H1 (cell line): ENCODE data around the gene FAM210A. TPM values are rescaled to one million over a fixed set of nuclear protein-coding genes. Genes with fewer than 3 reads are reported as not detected.

Source experiments
- CTCF ChIA-PET: fragments of 300-600 bp; sonication (Branson Sonifier 250); formaldehyde crosslinking; loops from one replicate; lab custom pipeline; 2021; ENCODE audit not compliant: partially characterized antibody; lab: Charles Lee
- POLR2A ChIA-PET: fragments of 300-600 bp; sonication (Branson Sonifier 250); formaldehyde crosslinking; loops from one replicate; lab custom pipeline; 2021; ENCODE audit warnings: inconsistent platforms; ENCODE audit not compliant: partially characterized antibody; lab: Charles Lee
- DNase-seq, 2 experiments: peaks; one replicate each; pipeline versions ENCODE4 v3.0.0 to v3.0.0-alpha.2; 2010 to 2022; ENCODE audit warnings: low spot score in 2 of 2, low read depth in 1 of 2, mixed read lengths in 1 of 2
- FAIRE-seq: peaks from 2 replicates; lab custom pipeline; 2011; peaks lifted over from hg19 to GRCh38; lab: Jason Lieb, UNC
- H2AFZ ChIP-seq: 2 replicates; pipeline ENCODE4 v1.8.1; 2012; ENCODE audit warnings: low read length, inconsistent platforms
- H2AK5ac ChIP-seq: 2 replicates; pipeline ENCODE4 v1.6.1; 2013; ENCODE audit warnings: low read depth, low read length
- H2BK120ac ChIP-seq: replicated peaks from 2 replicates; pipeline ENCODE3; 2013; ENCODE audit warnings: low read depth, low read length, inconsistent platforms
- H2BK12ac ChIP-seq: 2 replicates; pipeline ENCODE4 v1.6.1; 2013; ENCODE audit warnings: low read depth, low read length
- H2BK15ac ChIP-seq: 2 replicates; pipeline ENCODE4 v1.6.1; 2013; ENCODE audit warnings: low read length
- H2BK20ac ChIP-seq: 2 replicates; pipeline ENCODE4 v1.6.1; 2013; ENCODE audit warnings: low read length
- H2BK5ac ChIP-seq: 2 replicates; pipeline ENCODE4 v1.6.1; 2013; ENCODE audit warnings: low read depth, low read length
- H3K14ac ChIP-seq: 2 replicates; pipeline ENCODE4 v1.6.1; 2013; ENCODE audit warnings: inconsistent platforms; ENCODE audit not compliant: insufficient read length
- H3K18ac ChIP-seq: 2 replicates; pipeline ENCODE4 v1.6.1; 2013; ENCODE audit warnings: low read length; ENCODE audit errors: extremely low read depth
- H3K23ac ChIP-seq: 2 replicates; pipeline ENCODE4 v1.6.1; 2013; ENCODE audit warnings: inconsistent platforms; ENCODE audit not compliant: insufficient read length
- H3K23me2 ChIP-seq: 2 replicates; pipeline ENCODE4 v1.6.1; 2013; ENCODE audit warnings: low read depth, low read length
- H3K27ac ChIP-seq: 2 replicates; pipeline ENCODE4 v1.6.1; 2011; ENCODE audit warnings: low read depth, low read length, inconsistent platforms
- H3K27me3 ChIP-seq, 4 experiments: replicated peaks in 1 of 4; 1 replicate in 1 of 4; 2 replicates in 3 of 4; pipeline versions ENCODE4 v1.6.1 to v1.8.1; 2011 to 2013; ENCODE audit warnings: low read length in 3 of 4, mild to moderate bottlenecking in 3 of 4, inconsistent platforms in 2 of 4, mixed read lengths in 2 of 4, moderate library complexity in 1 of 4; ENCODE audit not compliant: control insufficient read depth in 3 of 4, insufficient read depth in 3 of 4; ENCODE audit errors: extremely low read depth in 1 of 4
- H3K36me3 ChIP-seq, 4 experiments: 2 replicates each; pipeline versions ENCODE4 v1.6.1 to v1.8.1; 2011 to 2013; ENCODE audit warnings: mild to moderate bottlenecking in 4 of 4, low read length in 3 of 4, moderate library complexity in 2 of 4, control low read depth in 1 of 4, inconsistent platforms in 1 of 4; ENCODE audit not compliant: insufficient read depth in 4 of 4, control insufficient read depth in 2 of 4
- H3K4ac ChIP-seq: replicated peaks from 2 replicates; pipeline ENCODE3; 2013; ENCODE audit warnings: low read length, low read depth, mixed read lengths, inconsistent platforms; ENCODE audit not compliant: insufficient read length
- H3K4me1 ChIP-seq, 4 experiments: replicated peaks in 1 of 4; 1 replicate in 1 of 4; 2 replicates in 3 of 4; pipeline versions ENCODE4 v1.6.1 to v1.8.1; 2011 to 2013; ENCODE audit warnings: low read length in 3 of 4, inconsistent platforms in 2 of 4, mixed read lengths in 1 of 4; ENCODE audit not compliant: insufficient read depth in 4 of 4, control insufficient read depth in 3 of 4
- H3K4me2 ChIP-seq, 2 experiments: 2 replicates each; pipeline versions ENCODE4 v1.6.1 to v1.8.1; 2011 to 2013; ENCODE audit warnings: low read depth in 2 of 2, low read length in 2 of 2, control low read depth in 1 of 2, inconsistent platforms in 1 of 2, mild to moderate bottlenecking in 1 of 2; ENCODE audit not compliant: insufficient read depth in 1 of 2
- H3K4me3 ChIP-seq, 4 experiments: fragments of 200-600, 300-600 bp in 1 of 4; sonication (generic), shearing (Covaris generic), sonication (Bioruptor Twin) in 1 of 4; 2 replicates each; pipeline versions ENCODE4 v1.5.1 to v1.8.1; 2011 to 2016; ENCODE audit warnings: low read length in 4 of 4, low read depth in 3 of 4, control low read depth in 2 of 4, inconsistent platforms in 2 of 4, mild to moderate bottlenecking in 2 of 4, mixed read lengths in 1 of 4, moderate library complexity in 1 of 4; ENCODE audit not compliant: insufficient read depth in 2 of 4; ENCODE audit errors: extremely low read depth in 1 of 4
- H3K56ac ChIP-seq: replicated peaks from 2 replicates; pipeline ENCODE3; 2013; ENCODE audit warnings: low read depth, mild to moderate bottlenecking, mixed read lengths, low read length, inconsistent platforms; ENCODE audit not compliant: insufficient read length
- H3K79me1 ChIP-seq: 2 replicates; pipeline ENCODE4 v1.6.1; 2013; ENCODE audit warnings: low read depth, low read length, control low read depth
- H3K79me2 ChIP-seq, 2 experiments: 2 replicates each; pipeline versions ENCODE4 v1.6.1 to v1.8.1; 2012 to 2013; ENCODE audit warnings: low read length in 2 of 2, mild to moderate bottlenecking in 2 of 2, inconsistent platforms in 1 of 2; ENCODE audit not compliant: insufficient read depth in 2 of 2, control insufficient read depth in 1 of 2
- H3K9ac ChIP-seq, 4 experiments: replicated peaks in 1 of 4; 1 replicate in 1 of 4; 2 replicates in 3 of 4; pipeline versions ENCODE4 v1.6.1 to v1.8.1; 2011 to 2013; ENCODE audit warnings: low read depth in 3 of 4, low read length in 3 of 4, control low read depth in 2 of 4, mild to moderate bottlenecking in 2 of 4, moderate library complexity in 2 of 4, inconsistent platforms in 1 of 4; ENCODE audit errors: extremely low read depth in 1 of 4
- H3K9me3 ChIP-seq, 2 experiments: 2 replicates each; pipeline versions ENCODE4 v1.6.1 to v1.8.1; 2012 to 2013; ENCODE audit warnings: mild to moderate bottlenecking in 2 of 2, moderate library complexity in 2 of 2, control low read depth in 1 of 2, inconsistent platforms in 1 of 2, low read depth in 1 of 2, low read length in 1 of 2, mixed read lengths in 1 of 2; ENCODE audit not compliant: insufficient read depth in 2 of 2
- H4K20me1 ChIP-seq, 2 experiments: replicated peaks in 1 of 2; 2 replicates each; pipeline versions ENCODE3 to v1.8.1; 2011 to 2013; ENCODE audit warnings: inconsistent platforms in 2 of 2, low read length in 2 of 2, mild to moderate bottlenecking in 1 of 2; ENCODE audit not compliant: insufficient read depth in 2 of 2, control insufficient read depth in 1 of 2
- H4K5ac ChIP-seq: 2 replicates; pipeline ENCODE4 v1.6.1; 2013; ENCODE audit warnings: low read length, low read depth, mixed read lengths, inconsistent platforms; ENCODE audit not compliant: insufficient read length
- H4K8ac ChIP-seq: 2 replicates; pipeline ENCODE4 v1.8.0; 2013; ENCODE audit warnings: mild to moderate bottlenecking, moderate library complexity, low read length, inconsistent platforms; ENCODE audit not compliant: insufficient read depth; ENCODE audit errors: extremely low read depth
- H4K91ac ChIP-seq: replicated peaks from 2 replicates; pipeline ENCODE3; 2013; ENCODE audit warnings: low read length, mixed read lengths, inconsistent platforms; ENCODE audit not compliant: insufficient read length
- RXRA ChIP-seq: IDR thresholded peaks from 2 replicates; pipeline ENCODE4 v1.6.1; 2011; ENCODE audit warnings: low read depth, mild to moderate bottlenecking, low read length, moderate library complexity; ENCODE audit not compliant: insufficient read depth
- SRF ChIP-seq: IDR thresholded peaks from 2 replicates; pipeline ENCODE4 v1.6.1; 2011; ENCODE audit warnings: mild to moderate bottlenecking, low read depth, low read length, moderate library complexity
- WGBS, 2 experiments: shearing (Covaris generic) in 1 of 2; methylation state at CpG; one replicate each; pipeline versions ENCODE4 v1.1.6 to v1.1.7; 2013 to 2015; ENCODE audit warnings: low lambda C conversion rate in 2 of 2, mixed read lengths in 2 of 2, inconsistent platforms in 1 of 2, low coverage in 1 of 2, missing lambda C conversion rate in 1 of 2; ENCODE audit not compliant: insufficient replicate concordance in 2 of 2, insufficient coverage in 1 of 2, insufficient read length in 1 of 2; ENCODE audit errors: extremely low coverage in 1 of 2, missing lambda C conversion rate in 1 of 2; 5-methylcytosine and 5-hydroxymethylcytosine counted together
- long read RNA-seq, 2 experiments: library from RNA in 1 of 2; library from capped mRNA in 1 of 2; stranded (forward); transcript quantifications; one replicate each; pipeline ENCODE4 v2.0.0, GENCODE V29; 2021; ENCODE audit warnings: inconsistent platforms in 1 of 2
- polyA minus RNA-seq, 3 experiments: library from RNA; depleted of rRNA, polyadenylated mRNA; stranded (reverse); fragments of >200 nt; gene quantifications; 1 replicate in 2 of 3; 2 replicates in 1 of 3; pipeline ENCODE4 v1.2.3, GENCODE V29; 2011
- polyA plus RNA-seq, 7 experiments: library from polyadenylated mRNA; depleted of rRNA in 3 of 7; stranded (reverse) in 5 of 7; unstranded in 2 of 7; fragments of >200 nt in 5 of 7; fragments of 200-250 nt in 2 of 7; gene quantifications; 1 replicate in 5 of 7; 2 replicates in 1 of 7; 4 replicates in 1 of 7; pipeline versions ENCODE4 v1.2.1 to v1.2.3, GENCODE V29; 2011 to 2013; ENCODE audit warnings: missing spikeins in 2 of 7, mixed read lengths in 2 of 7
- total RNA-seq: library from RNA; stranded (reverse); fragmentation: NEBNext Ultra II Directional; extraction: Animal tissue kit (Norgen Biotek cat#: 25700); gene quantifications from 2 replicates; pipeline ENCODE4 v1.2.1, GENCODE V29; 2021
- TF ChIP-seq, protein P1 (sequence below), 3 experiments: IDR thresholded peaks; 1 replicate in 2 of 3; 2 replicates in 1 of 3; pipeline versions ENCODE4 v1.5.1 to v1.6.1; 2011; ENCODE audit warnings: low read length in 3 of 3, mild to moderate bottlenecking in 3 of 3, inconsistent platforms in 2 of 3, low read depth in 1 of 3, moderate library complexity in 1 of 3; ENCODE audit not compliant: insufficient read depth in 1 of 3; ENCODE audit errors: control extremely low read depth in 1 of 3
- TF ChIP-seq, protein P2 (sequence below): IDR thresholded peaks from 2 replicates; pipeline ENCODE4 v1.6.1; 2011; ENCODE audit warnings: low read length, improper control_type of control experiment

FAM210A gene
- total RNA-seq = 25.4 and 27.2 TPM in 2 replicates
- 7.9 and 8.2 TPM in 2 replicates for polyA plus RNA-seq (2011; rRNA removed)
- polyA plus RNA-seq (2011; cell fraction: cytosol; rRNA removed) = 12.2 TPM
- 5.8 TPM for polyA plus RNA-seq (2011; cell fraction: nucleus; rRNA removed)
- 12.9 to 17.3 TPM (median 15.1 TPM) in 4 replicates for polyA plus RNA-seq (2012, experiment 1 of 2)
- 2.4 TPM for polyA plus RNA-seq (2012, experiment 2 of 2)
- 11.7 TPM for polyA plus RNA-seq (2013, experiment 1 of 2)
- polyA plus RNA-seq (2013, experiment 2 of 2) = 12.8 TPM
- polyA minus RNA-seq (2011; rRNA and poly(A)+ RNA removed) = 22.1 and 34.7 TPM in 2 replicates
- 12.8 TPM for polyA minus RNA-seq (2011; cell fraction: cytosol; rRNA and poly(A)+ RNA removed)
- polyA minus RNA-seq (2011; cell fraction: nucleus; rRNA and poly(A)+ RNA removed) = 15.0 TPM
- long read RNA-seq, experiment 1, full-length matches to known transcripts = 6 of 15 reads
- long read RNA-seq, experiment 1, partial matches to known transcripts = 0 of 15 reads
- long read RNA-seq, experiment 1, other reads (novel, unspliced or antisense) = 9 of 15 reads
- long read RNA-seq, experiment 2, full-length matches to known transcripts = 1 of 10 reads
- long read RNA-seq, experiment 2, partial matches to known transcripts = 0 of 10 reads
- long read RNA-seq, experiment 2, other reads (novel, unspliced or antisense) = 9 of 10 reads

- POLR2A ChIA-PET = interaction anchor here (0.7 to 2.8 kb wide), 13 partner anchors 10 to 353 kb away, joined by 3 to 16 read pairs (median 3); no protein-coding TSS in a partner anchor
- Histone ChIP-seq H3K36me3 (no peaks in the 10 kb centered on the region), H3K4ac (no peak within 1 kb of the TSS), H4K20me1 (peaks cover 1 to 4% of the 10 kb centered on the region in 2 experiments), H2AK5ac (no peak within 1 kb of the TSS), H4K5ac (peak within 1 kb of the TSS; percentile 87), H2BK12ac (no peak within 1 kb of the TSS), H3K4me1 (peaks cover 0 to 5% (median 3%) of the 10 kb centered on the region in 4 experiments; a peak in 3 of 7 replicates), H2BK5ac (peak within 1 kb of the TSS; percentile 71), H3K23ac (no peak within 1 kb of the TSS), H2AFZ (peak within 1 kb of the TSS; percentile 86), H2BK120ac (no peak within 1 kb of the TSS), H3K18ac (peak within 1 kb of the TSS; percentile 72; the same call in 1 of the 2 replicates), H2BK15ac (no peak within 1 kb of the TSS), H3K27ac (peak within 1 kb of the TSS; percentile 82; the same call in 1 of the 2 replicates), H3K4me3 (peak within 1 kb of the TSS; percentile 76 to 97 (median 95)), H3K79me1 (peaks cover 9% of the 10 kb centered on the region), H3K14ac (no peak within 1 kb of the TSS), H4K8ac (peak within 1 kb of the TSS; percentile 97), H3K9ac (peak within 1 kb of the TSS; percentile 75 to 86 (median 78)), H4K91ac (peak within 1 kb of the TSS; percentile 96), H2BK20ac (no peak within 1 kb of the TSS), H3K27me3 (no peaks in the 10 kb centered on the region), H3K9me3 (no peaks in the 10 kb centered on the region), H3K23me2 (peaks cover 6% of the 10 kb centered on the region; the same call in 1 of the 2 replicates), H3K4me2 (peak within 1 kb of the TSS; percentile 70 to 97), H3K79me2 (peaks cover 7 to 91% of the 10 kb centered on the region in 2 experiments), H3K56ac (peak within 1 kb of the TSS; percentile 90)
- FAIRE-seq (no peak), DNase-seq (peak; percentile 80 to 89)
- 2% methylated on average over 63 of the region's 76 CpGs; no CpG with 5 or more reads in 1 of the 2 experiments for WGBS, 2 experiments
- CTCF ChIA-PET = interaction anchor here (1.2 to 1.3 kb wide), 2 partner anchors 54 to 86 kb away, joined by 3 to 5 read pairs; no protein-coding TSS in a partner anchor
- TF ChIP-seq RXRA (no peak), SRF (peak; percentile 38; the same call in 1 of the 2 replicates)
- TF ChIP-seq, protein P1, sequence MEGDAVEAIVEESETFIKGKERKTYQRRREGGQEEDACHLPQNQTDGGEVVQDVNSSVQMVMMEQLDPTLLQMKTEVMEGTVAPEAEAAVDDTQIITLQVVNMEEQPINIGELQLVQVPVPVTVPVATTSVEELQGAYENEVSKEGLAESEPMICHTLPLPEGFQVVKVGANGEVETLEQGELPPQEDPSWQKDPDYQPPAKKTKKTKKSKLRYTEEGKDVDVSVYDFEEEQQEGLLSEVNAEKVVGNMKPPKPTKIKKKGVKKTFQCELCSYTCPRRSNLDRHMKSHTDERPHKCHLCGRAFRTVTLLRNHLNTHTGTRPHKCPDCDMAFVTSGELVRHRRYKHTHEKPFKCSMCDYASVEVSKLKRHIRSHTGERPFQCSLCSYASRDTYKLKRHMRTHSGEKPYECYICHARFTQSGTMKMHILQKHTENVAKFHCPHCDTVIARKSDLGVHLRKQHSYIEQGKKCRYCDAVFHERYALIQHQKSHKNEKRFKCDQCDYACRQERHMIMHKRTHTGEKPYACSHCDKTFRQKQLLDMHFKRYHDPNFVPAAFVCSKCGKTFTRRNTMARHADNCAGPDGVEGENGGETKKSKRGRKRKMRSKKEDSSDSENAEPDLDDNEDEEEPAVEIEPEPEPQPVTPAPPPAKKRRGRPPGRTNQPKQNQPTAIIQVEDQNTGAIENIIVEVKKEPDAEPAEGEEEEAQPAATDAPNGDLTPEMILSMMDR (IDR thresholded peaks at IDR 0.05; ENCODE audit: control extremely low read depth in 1 of 3, insufficient read depth in 1 of 3, low read depth in 1 of 3, low read length in 3 of 3) = no peak
- TF ChIP-seq, protein P2, sequence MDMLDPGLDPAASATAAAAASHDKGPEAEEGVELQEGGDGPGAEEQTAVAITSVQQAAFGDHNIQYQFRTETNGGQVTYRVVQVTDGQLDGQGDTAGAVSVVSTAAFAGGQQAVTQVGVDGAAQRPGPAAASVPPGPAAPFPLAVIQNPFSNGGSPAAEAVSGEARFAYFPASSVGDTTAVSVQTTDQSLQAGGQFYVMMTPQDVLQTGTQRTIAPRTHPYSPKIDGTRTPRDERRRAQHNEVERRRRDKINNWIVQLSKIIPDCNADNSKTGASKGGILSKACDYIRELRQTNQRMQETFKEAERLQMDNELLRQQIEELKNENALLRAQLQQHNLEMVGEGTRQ = peak; percentile 96
Observed at GRCh38 chr18:13726232-13726971, at the start of gene FAM210A, which contains the start of gene RNMT. TSS of gene FAM210A (minus strand) at chr18:13726558. CDS start at chr18:13682077, 44,481 bp downstream. TSS of gene RNMT (plus strand) at chr18:13726673. CDS start at chr18:13731518, 4,845 bp downstream.
